SK-N-SH (cell line): ENCODE measurements around the gene EPHA5. TPM values are rescaled to one million over a fixed set of nuclear protein-coding genes. Genes with fewer than 3 reads are reported as not detected.

Experiments
- CTCF ChIA-PET: fragments of 300-600, 350-600 bp; formaldehyde crosslinking; extraction: SDS; loops from one replicate; lab custom pipeline; 2021; lab: Yijun Ruan, JAX
- POLR2A ChIA-PET: fragments of 350-600 bp; sonication (Branson Sonifier 250); formaldehyde crosslinking; extraction: SDS; loops from one replicate; lab custom pipeline; 2020; ENCODE audit warnings: antibody characterized with exemption, inconsistent platforms; lab: Yijun Ruan, JAX
- DNase-seq: peaks from one replicate; pipeline ENCODE4 v3.0.0; 2012
- H2AFZ ChIP-seq: fragments of 200-600 bp; sonication (generic); 2 replicates; pipeline ENCODE4 v1.8.1; 2016; ENCODE audit warnings: antibody characterized with exemption, mild to moderate bottlenecking, low read depth
- H3F3A ChIP-seq: fragments of 200-600 bp; sonication (generic); replicated peaks from 2 replicates; pipeline ENCODE3; 2016; ENCODE audit warnings: antibody characterized with exemption, mild to moderate bottlenecking; ENCODE audit not compliant: insufficient read depth
- H3K27ac ChIP-seq, 2 experiments: fragments of 200-500 bp in 1 of 2; fragments of 200-600 bp in 1 of 2; sonication (Bioruptor generic) in 1 of 2; sonication (generic), shearing (Covaris generic) in 1 of 2; 2 replicates each; pipeline versions ENCODE4 v1.5.1 to v1.6.1; 2014 to 2016; ENCODE audit warnings: low read depth in 2 of 2, inconsistent platforms in 1 of 2, low read length in 1 of 2, mild to moderate bottlenecking in 1 of 2, mixed read lengths in 1 of 2
- H3K27me3 ChIP-seq: fragments of 200-600 bp; sonication (generic), shearing (Covaris generic); 2 replicates; pipeline ENCODE4 v1.6.1; 2016; ENCODE audit warnings: mixed run types; ENCODE audit not compliant: insufficient read depth
- H3K36me3 ChIP-seq, 2 experiments: fragments of 200-500 bp in 1 of 2; fragments of 200-600 bp in 1 of 2; sonication (Bioruptor generic) in 1 of 2; sonication (generic) in 1 of 2; replicated peaks in 1 of 2; 2 replicates each; pipeline versions ENCODE3 to v1.5.1; 2014 to 2016; ENCODE audit warnings: low read length in 1 of 2, mild to moderate bottlenecking in 1 of 2; ENCODE audit not compliant: insufficient read depth in 2 of 2, control insufficient read depth in 1 of 2
- H3K4me1 ChIP-seq, 2 experiments: fragments of 200-500 bp in 1 of 2; fragments of 200-600 bp in 1 of 2; sonication (Bioruptor generic) in 1 of 2; sonication (generic), shearing (Covaris generic) in 1 of 2; 2 replicates each; pipeline versions ENCODE4 v1.5.1 to v1.6.1; 2014 to 2016; ENCODE audit warnings: low read depth in 1 of 2, low read length in 1 of 2, mixed run types in 1 of 2; ENCODE audit not compliant: insufficient read depth in 2 of 2, control insufficient read depth in 1 of 2
- H3K4me2 ChIP-seq: fragments of 200-600 bp; sonication (generic), shearing (Covaris generic); 2 replicates; pipeline ENCODE4 v1.6.1; 2017; ENCODE audit warnings: mixed run types
- H3K4me3 ChIP-seq, 2 experiments: fragments of 200-500 bp in 1 of 2; fragments of 200-600 bp in 1 of 2; sonication (Bioruptor generic) in 1 of 2; sonication (generic), shearing (Covaris generic) in 1 of 2; 2 replicates each; pipeline versions ENCODE4 v1.5.1 to v1.8.1; 2014 to 2016; ENCODE audit warnings: low read depth in 2 of 2, inconsistent platforms in 1 of 2, low read length in 1 of 2, mild to moderate bottlenecking in 1 of 2, mixed read lengths in 1 of 2, moderate library complexity in 1 of 2
- H3K79me2 ChIP-seq: fragments of 200-600 bp; sonication (generic); 2 replicates; pipeline ENCODE4 v1.8.1; 2017; ENCODE audit warnings: mild to moderate bottlenecking; ENCODE audit not compliant: insufficient read depth
- H3K9ac ChIP-seq: fragments of 200-600 bp; sonication (generic); 2 replicates; pipeline ENCODE4 v1.6.1; 2017; ENCODE audit warnings: mixed run types
- H3K9me2 ChIP-seq: fragments of 200-600 bp; sonication (generic); 2 replicates; pipeline ENCODE4 v1.6.1; 2017; ENCODE audit warnings: mixed run types
- H3K9me3 ChIP-seq: fragments of 200-600 bp; sonication (generic); 2 replicates; pipeline ENCODE4 v1.6.1; 2017; ENCODE audit warnings: mixed run types, mild to moderate bottlenecking, moderate library complexity
- H4K20me1 ChIP-seq: fragments of 200-600 bp; sonication (generic); 2 replicates; pipeline ENCODE4 v1.6.1; 2017; ENCODE audit warnings: mild to moderate bottlenecking, mixed run types; ENCODE audit not compliant: insufficient read depth
- CTCF ChIP-seq: fragments of 200-600 bp; sonication (generic); IDR thresholded peaks from 2 replicates; pipeline ENCODE4 v1.6.1; 2017; ENCODE audit warnings: antibody characterized with exemption, mild to moderate bottlenecking, moderate library complexity
- ELF1 ChIP-seq: IDR thresholded peaks from 2 replicates; pipeline ENCODE4 v1.4.0; 2012
- EP300 ChIP-seq, 2 experiments: IDR thresholded peaks; 2 replicates each; pipeline versions ENCODE4 v1.4.0 to v1.6.1; 2012; ENCODE audit warnings: borderline replicate concordance in 1 of 2, low read depth in 1 of 2, low read length in 1 of 2
- EZH2phosphoT487 ChIP-seq: fragments of 200-600 bp; sonication (generic); IDR thresholded peaks from 2 replicates; pipeline ENCODE4 v1.6.1; 2017; ENCODE audit warnings: low read depth, mixed run types, mild to moderate bottlenecking, antibody characterized with exemption, moderate library complexity, borderline replicate concordance
- FOXJ3 ChIP-seq: sonication (generic); formaldehyde crosslinking; IDR thresholded peaks from 2 replicates; pipeline ENCODE4 v1.5.1; 2020; ENCODE audit warnings: mild to moderate bottlenecking, missing genetic modification reagents
- FOXM1 ChIP-seq: IDR thresholded peaks from 2 replicates; pipeline ENCODE4 v1.4.0; 2012; ENCODE audit warnings: low read depth, mild to moderate bottlenecking
- GATA2 ChIP-seq: sonication (generic); formaldehyde crosslinking; IDR thresholded peaks from 2 replicates; pipeline ENCODE4 v1.5.0; 2020; ENCODE audit warnings: mild to moderate bottlenecking, missing genetic modification reagents
- JUND ChIP-seq: IDR thresholded peaks from 2 replicates; pipeline ENCODE4 v1.4.0; 2012
- PBX3 ChIP-seq: IDR thresholded peaks from 2 replicates; pipeline ENCODE4; 2012
- RAD21 ChIP-seq: IDR thresholded peaks from 2 replicates; pipeline ENCODE4 v1.6.1; 2012; ENCODE audit warnings: mild to moderate bottlenecking, low read length
- REST ChIP-seq: IDR thresholded peaks from 2 replicates; pipeline ENCODE4 v1.6.1; 2012; ENCODE audit warnings: mild to moderate bottlenecking, low read depth, low read length, moderate library complexity
- RFX5 ChIP-seq: IDR thresholded peaks from 2 replicates; pipeline ENCODE4 v1.6.1; 2012; ENCODE audit warnings: mild to moderate bottlenecking, improper control_type of control experiment, low read length
- SMC3 ChIP-seq: IDR thresholded peaks from 2 replicates; pipeline ENCODE4 v1.6.1; 2012; ENCODE audit warnings: low read depth, low read length, improper control_type of control experiment
- USF1 ChIP-seq: IDR thresholded peaks from 2 replicates; pipeline ENCODE4 v1.4.0; 2012; ENCODE audit warnings: low read depth, borderline replicate concordance
- YY1 ChIP-seq: IDR thresholded peaks from 2 replicates; pipeline ENCODE4 v1.4.0; 2012; ENCODE audit warnings: low read depth, mild to moderate bottlenecking
- ZBTB33 ChIP-seq: IDR thresholded peaks from 2 replicates; pipeline ENCODE4 v1.4.0; 2012; ENCODE audit warnings: low read depth, borderline replicate concordance
- WGBS: methylation state at CpG from one replicate; pipeline ENCODE4 v1.1.6; 2017; ENCODE audit warnings: low lambda C conversion rate; 5-methylcytosine and 5-hydroxymethylcytosine counted together
- polyA plus RNA-seq, 3 experiments: library from polyadenylated mRNA; depleted of rRNA; stranded (reverse); fragments of >200 nt; gene quantifications; 2 replicates each; pipeline ENCODE4 v1.2.3, GENCODE V29; 2012

Gene EPHA5
- polyA plus RNA-seq, 1 of the 3 experiments (the other 2 are of a cell fraction), result not detected

GRCh38 chr4:65358914-65359313, 311.4 kb downstream of the EPHA5 start (continued):
- TF ChIP-seq REST (no peak), SMC3 (no peak)

- Histone ChIP-seq H3K9me2 (no peaks in the 10 kb centered on the region), H3K27me3 (no peaks in the 10 kb centered on the region), H3F3A (no peaks in the 10 kb centered on the region), H2AFZ (no peak overlapping the region), H3K9ac (no peak overlapping the region), H3K27ac (no peak overlapping the region), H4K20me1 (no peaks in the 10 kb centered on the region), H3K4me2 (no peak overlapping the region), H3K4me1 (no peaks in the 10 kb centered on the region), H3K9me3 (no peaks in the 10 kb centered on the region), H3K4me3 (no peak overlapping the region), H3K79me2 (no peaks in the 10 kb centered on the region), H3K36me3 (no peaks in the 10 kb centered on the region)
- ChIA-PET POLR2A (no interaction called here), CTCF (no interaction called here)
- TF ChIP-seq EP300 (IDR thresholded peaks at IDR 0.05; ENCODE audit: borderline replicate concordance in 1 of 2, low read depth in 1 of 2, low read length in 1 of 2), result no peak
- no peak for DNase-seq
- WGBS, result 6% methylated on average over 1 of the region's 1 CpG
Observed at GRCh38 chr4:65353098-65353497, 317.2 kb downstream of the EPHA5 start.

GRCh38 chr4:65344278-65344825, 325.9 kb downstream of the EPHA5 start:
- Histone ChIP-seq H3K9me3 (no peaks in the 10 kb centered on the region), H3K36me3 (no peaks in the 10 kb centered on the region), H3K4me2 (no peak overlapping the region), H3K9me2 (no peaks in the 10 kb centered on the region), H3K27ac (no peak overlapping the region), H3K9ac (no peak overlapping the region), H4K20me1 (no peaks in the 10 kb centered on the region), H3K4me1 (no peaks in the 10 kb centered on the region), H3K4me3 (no peak overlapping the region), H3K27me3 (no peaks in the 10 kb centered on the region), H3K79me2 (no peaks in the 10 kb centered on the region), H3F3A (no peaks in the 10 kb centered on the region), H2AFZ (no peak overlapping the region)
- WGBS, result 5% methylated on average over 4 of the region's 4 CpGs
- no peak for DNase-seq
- POLR2A ChIA-PET, result no interaction called here
- CTCF ChIA-PET, result no interaction called here
- TF ChIP-seq FOXM1 (no peak), ZBTB33 (no peak), FOXJ3 (CRISPR knock-in tag) (no peak), USF1 (no peak), RAD21 (no peak), EZH2phosphoT487 (no peak), ELF1 (no peak), RFX5 (no peak), PBX3 (no peak), JUND (no peak), CTCF (no peak), YY1 (no peak), GATA2 (CRISPR knock-in tag) (no peak)
